Right lobe of liver (tissue), 6 donors: Measurements from ENCODE around the gene SLC4A4. TPM values are rescaled to one million over a fixed set of nuclear protein-coding genes. Genes with fewer than 3 reads are reported as not detected.
A peak's percentile ranks its signal among the peaks of the same experiment; 100 is the strongest.

ENCODE experiments used
- ATAC-seq, 4 donors: fragments of 200-7000 bp; cut with Tn5 transposase; one replicate each; pipeline ENCODE4 v1.9.1; 2020; ENCODE audit warnings: mild to moderate bottlenecking in 4 of 4, moderate library complexity in 4 of 4
- DNase-seq, 3 donors: peaks; one replicate each; pipeline ENCODE4 v3.0.0-alpha.2; 2020
- H3K27ac ChIP-seq, 3 donors: fragments of 200-600 bp; one replicate each; pipeline ENCODE4 v1.8.0; 2022
- H3K27me3 ChIP-seq, 2 donors: fragments of 200-600 bp; one replicate each; pipeline ENCODE4 v1.8.0; 2022
- H3K36me3 ChIP-seq, 4 donors: fragments of 200-600 bp; sonication (generic) in 1 of 4; one replicate each; pipeline versions ENCODE4 v1.5.1 to v1.8.0; 2017 to 2022; ENCODE audit warnings: control low read depth in 1 of 4
- H3K4me1 ChIP-seq, 4 donors: fragments of 200-600 bp; sonication (generic) in 1 of 4; one replicate each; pipeline versions ENCODE4 v1.5.1 to v1.8.0; 2017 to 2022; ENCODE audit warnings: control low read depth in 1 of 4
- H3K4me3 ChIP-seq, 3 donors: fragments of 200-600 bp; one replicate each; pipeline ENCODE4 v1.8.0; 2022
- H3K9me3 ChIP-seq, 4 donors: fragments of 200-600 bp; sonication (generic) in 1 of 4; one replicate each; pipeline versions ENCODE4 v1.5.1 to v1.8.0; 2017 to 2022; ENCODE audit warnings: control low read depth in 1 of 4
- POLR2A ChIP-seq: fragments of 450-650 bp; IDR thresholded peaks from one replicate; pipeline ENCODE4 v1.6.1; 2017; ENCODE audit warnings: antibody characterized with exemption, mild to moderate bottlenecking
- WGBS: methylation state at CpG from one replicate; pipeline ENCODE4 v1.1.6; 2018; ENCODE audit warnings: low coverage, low lambda C conversion rate; ENCODE audit not compliant: insufficient coverage; ENCODE audit errors: missing lambda C conversion rate; 5-methylcytosine and 5-hydroxymethylcytosine counted together
- intact Hi-C, 2 donors: fragments of 100-400 bp; cut with DNase I; formaldehyde crosslinking; loops; one replicate each; pipeline versions ENCODE4 v1.11.2 to v1.14.1; 2022
- total RNA-seq, 6 experiments: library from RNA; depleted of rRNA in 2 of 6; stranded (reverse); fragments of >200 nt in 2 of 6; fragmentation: NEBNext Ultra II Directional in 3 of 6; extraction: Animal tissue kit (Norgen Biotek cat#: 25700) in 3 of 6; gene quantifications; one replicate each; pipeline versions ENCODE4 v1.1.0 to v1.2.4, GENCODE V29; 2016 to 2023
- TF ChIP-seq, protein P1 (sequence below), 4 donors: fragments of 200-600 bp in 3 of 4; fragments of 450-650 bp in 1 of 4; IDR thresholded peaks; one replicate each; pipeline versions ENCODE4 v1.5.1 to v1.8.0; 2016 to 2022; ENCODE audit warnings: antibody characterized with exemption in 4 of 4, mild to moderate bottlenecking in 2 of 4
- donor health status: DM: no; HTN: yes; CAD: no.
- donor health status: DM: no; HTN: no; CAD: no.
- donor health status: DM: no; HTN: no; CAD: no.
- donor health status: DM: no; HTN: yes; CAD: no.
- donor health status: DM: no; HTN: yes; CAD: no.

SLC4A4 gene
- total RNA-seq, 6 experiments from 2014 or later: 16.5 to 28.7 (median 24.4) TPM

DNA sequence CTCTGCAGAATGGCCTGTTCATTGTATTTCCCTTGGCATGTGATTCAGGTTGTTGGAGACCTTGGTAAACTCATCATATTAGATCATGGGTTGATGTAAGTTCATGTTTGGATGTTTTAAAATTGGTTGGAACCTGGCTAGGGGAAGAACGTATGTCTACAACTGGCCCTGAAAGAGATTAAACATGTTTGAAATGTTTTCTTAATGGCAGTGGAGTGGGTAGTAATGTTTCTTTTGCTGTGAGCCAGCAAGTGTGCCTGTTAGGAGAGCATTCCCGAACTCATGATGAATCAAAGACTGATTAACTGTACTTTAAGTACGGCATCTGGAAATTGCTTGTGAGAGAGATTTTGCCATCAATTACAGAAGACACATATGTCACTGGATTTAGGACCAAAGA is 44.5 kb upstream of the SLC4A4 start:
- H3K36me3 ChIP-seq: no peaks in the 10 kb centered on the region
- no peak overlapping the region for H3K4me3 ChIP-seq
- no peak overlapping the region for H3K27ac ChIP-seq
- DNase-seq: no peak
- 76% methylated on average over 3 of the region's 3 CpGs for WGBS
- peaks cover 0 to 2% (median 0%) of the 10 kb centered on the region in 4 donors for H3K4me1 ChIP-seq
- TF ChIP-seq POLR2A: no peak
- TF ChIP-seq, protein P1, sequence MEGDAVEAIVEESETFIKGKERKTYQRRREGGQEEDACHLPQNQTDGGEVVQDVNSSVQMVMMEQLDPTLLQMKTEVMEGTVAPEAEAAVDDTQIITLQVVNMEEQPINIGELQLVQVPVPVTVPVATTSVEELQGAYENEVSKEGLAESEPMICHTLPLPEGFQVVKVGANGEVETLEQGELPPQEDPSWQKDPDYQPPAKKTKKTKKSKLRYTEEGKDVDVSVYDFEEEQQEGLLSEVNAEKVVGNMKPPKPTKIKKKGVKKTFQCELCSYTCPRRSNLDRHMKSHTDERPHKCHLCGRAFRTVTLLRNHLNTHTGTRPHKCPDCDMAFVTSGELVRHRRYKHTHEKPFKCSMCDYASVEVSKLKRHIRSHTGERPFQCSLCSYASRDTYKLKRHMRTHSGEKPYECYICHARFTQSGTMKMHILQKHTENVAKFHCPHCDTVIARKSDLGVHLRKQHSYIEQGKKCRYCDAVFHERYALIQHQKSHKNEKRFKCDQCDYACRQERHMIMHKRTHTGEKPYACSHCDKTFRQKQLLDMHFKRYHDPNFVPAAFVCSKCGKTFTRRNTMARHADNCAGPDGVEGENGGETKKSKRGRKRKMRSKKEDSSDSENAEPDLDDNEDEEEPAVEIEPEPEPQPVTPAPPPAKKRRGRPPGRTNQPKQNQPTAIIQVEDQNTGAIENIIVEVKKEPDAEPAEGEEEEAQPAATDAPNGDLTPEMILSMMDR (IDR thresholded peaks at IDR 0.05): no peak
- no peak for ATAC-seq
- intact Hi-C loops: no loop called here
- H3K27me3 ChIP-seq: no peaks in the 10 kb centered on the region
- no peaks in the 10 kb centered on the region for H3K9me3 ChIP-seq

- no peak overlapping the region for H3K4me3 ChIP-seq
- H3K27me3 ChIP-seq: no peaks in the 10 kb centered on the region
- WGBS: 100% methylated on average over 1 of the region's 1 CpG
- no peak for TF ChIP-seq POLR2A
- TF ChIP-seq, protein P1 (IDR thresholded peaks at IDR 0.05): no peak
- intact Hi-C loops: no loop called here
- H3K27ac ChIP-seq: no peak overlapping the region
- H3K9me3 ChIP-seq: no peaks in the 10 kb centered on the region
- DNase-seq (no peak), ATAC-seq (no peak)
- no peaks in the 10 kb centered on the region for H3K36me3 ChIP-seq
- H3K4me1 ChIP-seq: peaks cover 0 to 10% (median 0%) of the 10 kb centered on the region in 4 donors
Observed at GRCh38 chr4:71296945-71297344, 41.9 kb upstream of the SLC4A4 start.

DNA sequence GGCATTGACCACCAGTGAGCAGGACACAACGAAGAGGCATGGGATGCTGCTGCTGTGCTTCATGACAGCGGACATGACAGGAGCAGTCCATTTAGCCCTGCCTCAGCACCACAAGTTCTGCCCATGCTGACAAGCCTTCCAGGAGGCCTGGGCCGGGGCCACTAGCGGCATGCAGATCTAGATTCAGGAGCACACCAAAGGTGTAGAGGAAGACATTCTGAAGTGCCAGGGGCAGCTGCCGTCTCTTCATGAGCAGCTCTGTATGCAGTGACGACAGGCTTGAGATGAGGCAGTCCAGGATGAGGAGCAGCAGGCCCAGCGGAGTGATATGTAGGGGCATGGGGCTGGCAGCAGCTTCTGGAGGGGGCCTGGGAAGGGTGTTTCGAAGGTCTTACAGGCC is 38.5 kb upstream of the SLC4A4 start:
- intact Hi-C loops: no loop called here
- no peak for ATAC-seq
- DNase-seq: no peak
- Histone ChIP-seq H3K36me3 (no peaks in the 10 kb centered on the region), H3K4me3 (no peak overlapping the region), H3K4me1 (peaks cover 0 to 24% (median 0%) of the 10 kb centered on the region in 4 donors), H3K27me3 (no peaks in the 10 kb centered on the region), H3K27ac (no peak overlapping the region), H3K9me3 (no peaks in the 10 kb centered on the region)
- no peak for TF ChIP-seq POLR2A
- TF ChIP-seq, protein P1 (IDR thresholded peaks at IDR 0.05): no peak
- WGBS: 60% methylated on average over 1 of the region's 8 CpGs

- no peak overlapping the region for H3K27ac ChIP-seq
- 48% methylated on average over 3 of the region's 3 CpGs for WGBS
- no peaks in the 10 kb centered on the region for H3K27me3 ChIP-seq
- H3K9me3 ChIP-seq: no peaks in the 10 kb centered on the region
- no peak overlapping the region for H3K4me3 ChIP-seq
- ATAC-seq (peak; percentile 58 to 76 (median 62)), DNase-seq (peak; percentile 54 to 74 (median 57))
- intact Hi-C loops: no loop called here
- H3K4me1 ChIP-seq: peaks cover 0 to 24% (median under 1%) of the 10 kb centered on the region in 4 donors
- TF ChIP-seq POLR2A: no peak
- TF ChIP-seq, protein P1 (IDR thresholded peaks at IDR 0.05): no peak
- H3K36me3 ChIP-seq: no peaks in the 10 kb centered on the region
Observed at GRCh38 chr4:71300964-71301363, 37.9 kb upstream of the SLC4A4 start.

- Histone ChIP-seq H3K36me3 (no peaks in the 10 kb centered on the region), H3K4me1 (peaks cover 0 to 32% (median 4%) of the 10 kb centered on the region in 4 donors), H3K27ac (no peak overlapping the region), H3K27me3 (no peaks in the 10 kb centered on the region), H3K9me3 (no peaks in the 10 kb centered on the region), H3K4me3 (no peak overlapping the region)
- WGBS: 82% methylated on average over 1 of the region's 1 CpG
- DNase-seq (no peak), ATAC-seq (no peak)
- intact Hi-C loops: no loop called here
- no peak for TF ChIP-seq POLR2A
- TF ChIP-seq, protein P1 (IDR thresholded peaks at IDR 0.05): no peak
Observed at GRCh38 chr4:71303287-71303686, 35.5 kb upstream of the SLC4A4 start.
